IPS-15b (cell line): ENCODE data around the gene SORBS2.

Experiments
- H3K27me3 ChIP-seq: one replicate; pipeline ENCODE4 v1.6.1; 2013; ENCODE audit warnings: low read length; ENCODE audit not compliant: control insufficient read depth, insufficient read depth
- H3K36me3 ChIP-seq: one replicate; pipeline ENCODE4 v1.6.1; 2013; ENCODE audit warnings: low read length; ENCODE audit not compliant: control insufficient read depth, insufficient read depth
- H3K4me1 ChIP-seq: one replicate; pipeline ENCODE4 v1.6.1; 2013; ENCODE audit warnings: mild to moderate bottlenecking, low read length; ENCODE audit not compliant: control insufficient read depth, insufficient read depth
- H3K4me3 ChIP-seq: one replicate; pipeline ENCODE4 v1.5.1; 2013; ENCODE audit warnings: low read depth, low read length
- H3K9ac ChIP-seq: one replicate; pipeline ENCODE4 v1.6.1; 2013; ENCODE audit warnings: low read depth, mild to moderate bottlenecking, low read length
- H3K9me3 ChIP-seq: one replicate; pipeline ENCODE4 v1.6.1; 2013; ENCODE audit warnings: mild to moderate bottlenecking, low read length; ENCODE audit not compliant: control insufficient read depth, insufficient read depth

Gene SORBS2

GRCh38 chr4:185654965-185655554 is 156.9 kb downstream of the SORBS2 start:
- peaks cover 38% of the 10 kb centered on the region for H3K4me1 ChIP-seq
- H3K36me3 ChIP-seq: no peaks in the 10 kb centered on the region
- H3K9me3 ChIP-seq: no peaks in the 10 kb centered on the region
- H3K4me3 ChIP-seq: no peak overlapping the region
- H3K9ac ChIP-seq: no peak overlapping the region
- H3K27me3 ChIP-seq: no peaks in the 10 kb centered on the region

- Histone ChIP-seq H3K9me3 (no peaks in the 10 kb centered on the region), H3K4me3 (no peak overlapping the region), H3K4me1 (peaks cover 38% of the 10 kb centered on the region), H3K27me3 (no peaks in the 10 kb centered on the region), H3K36me3 (no peaks in the 10 kb centered on the region), H3K9ac (no peak overlapping the region)
Measured at GRCh38 chr4:185654311-185654710, 157.7 kb downstream of the SORBS2 start.

GRCh38 chr4:185651851-185652250 is 160.1 kb downstream of the SORBS2 start:
- H3K36me3 ChIP-seq: no peaks in the 10 kb centered on the region
- no peaks in the 10 kb centered on the region for H3K27me3 ChIP-seq
- no peaks in the 10 kb centered on the region for H3K9me3 ChIP-seq
- H3K9ac ChIP-seq: peak overlapping the region; percentile 9
- peaks cover 33% of the 10 kb centered on the region for H3K4me1 ChIP-seq
- no peak overlapping the region for H3K4me3 ChIP-seq

- no peaks in the 10 kb centered on the region for H3K36me3 ChIP-seq
- no peaks in the 10 kb centered on the region for H3K9me3 ChIP-seq
- H3K27me3 ChIP-seq: no peaks in the 10 kb centered on the region
- no peak overlapping the region for H3K4me3 ChIP-seq
- peaks cover 27% of the 10 kb centered on the region for H3K4me1 ChIP-seq
- H3K9ac ChIP-seq: no peak overlapping the region
Measured at GRCh38 chr4:185651137-185651677, 160.8 kb downstream of the SORBS2 start.

GRCh38 chr4:185648631-185649030 is 163.4 kb downstream of the SORBS2 start:
- Histone ChIP-seq H3K27me3 (no peaks in the 10 kb centered on the region), H3K4me3 (no peak overlapping the region), H3K4me1 (peaks cover 28% of the 10 kb centered on the region), H3K9me3 (no peaks in the 10 kb centered on the region), H3K9ac (no peak overlapping the region), H3K36me3 (no peaks in the 10 kb centered on the region)

GRCh38 chr4:185645403-185645802 is 166.6 kb downstream of the SORBS2 start:
- Histone ChIP-seq H3K36me3 (no peaks in the 10 kb centered on the region), H3K27me3 (no peaks in the 10 kb centered on the region), H3K9me3 (no peaks in the 10 kb centered on the region), H3K4me1 (peaks cover 12% of the 10 kb centered on the region), H3K9ac (no peak overlapping the region), H3K4me3 (no peak overlapping the region)

- Histone ChIP-seq H3K27me3 (no peaks in the 10 kb centered on the region), H3K9me3 (no peaks in the 10 kb centered on the region), H3K4me3 (no peak overlapping the region), H3K4me1 (peaks cover 9% of the 10 kb centered on the region), H3K9ac (no peak overlapping the region), H3K36me3 (no peaks in the 10 kb centered on the region)
Measured at GRCh38 chr4:185644408-185644807, 167.6 kb downstream of the SORBS2 start.

GRCh38 chr4:185642907-185643306 is 169.1 kb downstream of the SORBS2 start:
- Histone ChIP-seq H3K4me3 (no peak overlapping the region), H3K9ac (no peak overlapping the region), H3K4me1 (peaks cover 11% of the 10 kb centered on the region), H3K27me3 (peaks cover 2% of the 10 kb centered on the region), H3K9me3 (no peaks in the 10 kb centered on the region), H3K36me3 (no peaks in the 10 kb centered on the region)

GRCh38 chr4:185640811-185641675 is 171.0 kb downstream of the SORBS2 start:
- Histone ChIP-seq H3K9me3 (no peaks in the 10 kb centered on the region), H3K27me3 (peaks cover 2% of the 10 kb centered on the region), H3K4me1 (peaks cover 11% of the 10 kb centered on the region), H3K4me3 (no peak overlapping the region), H3K9ac (no peak overlapping the region), H3K36me3 (no peaks in the 10 kb centered on the region)

GRCh38 chr4:185638548-185639301 is 173.3 kb downstream of the SORBS2 start:
- Histone ChIP-seq H3K9me3 (no peaks in the 10 kb centered on the region), H3K27me3 (peaks cover 2% of the 10 kb centered on the region), H3K4me3 (peak overlapping the region; percentile 55), H3K4me1 (peaks cover 3% of the 10 kb centered on the region), H3K36me3 (no peaks in the 10 kb centered on the region), H3K9ac (peak overlapping the region; percentile 27)

- Histone ChIP-seq H3K4me3 (peak overlapping the region; percentile 55), H3K36me3 (no peaks in the 10 kb centered on the region), H3K4me1 (peaks cover 3% of the 10 kb centered on the region), H3K27me3 (peaks cover 2% of the 10 kb centered on the region), H3K9me3 (no peaks in the 10 kb centered on the region), H3K9ac (no peak overlapping the region)
Measured at GRCh38 chr4:185638093-185638492, 173.9 kb downstream of the SORBS2 start.
